Measurements from ENCODE around the gene ADGRV1. TPM values are rescaled to one million over a fixed set of nuclear protein-coding genes. Genes with fewer than 3 reads are reported as not detected.

Gene ADGRV1
- total and polyA plus RNA-seq, 12 donors = 129 to 2,577 (median 695) TPM

DNA sequence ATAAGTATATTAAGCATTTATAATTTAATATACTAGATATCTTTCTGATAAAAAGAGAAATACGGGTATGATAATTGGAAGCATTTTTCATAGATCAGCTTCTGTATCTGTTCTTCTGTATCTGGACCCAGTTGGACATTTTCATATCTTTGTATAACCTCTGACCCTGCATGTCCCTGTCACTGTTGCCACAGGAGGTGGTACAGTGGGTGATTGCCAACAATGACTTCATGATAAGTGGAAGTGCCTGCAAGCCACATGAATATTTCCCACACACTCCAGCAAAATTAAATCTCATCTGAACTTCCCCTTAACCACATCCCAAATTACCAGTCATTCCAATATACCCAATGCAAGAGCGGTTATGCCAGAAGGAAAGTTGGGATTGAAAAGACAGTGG, 448.1 kb downstream of the ADGRV1 start:
- WGBS, 4 donors = 87 to 96% (median 94%) methylated on average over 2 of the region's 2 CpGs
- Histone ChIP-seq H3K9me3 (replicated peaks in 1 of 3) (peaks cover 0 to under 1% (median 0%) of the 10 kb centered on the region in 3 donors), H3K4me3 (no peak overlapping the region), H3K4me1 (replicated peaks in 1 of 2) (peaks cover 0 to 14% of the 10 kb centered on the region in 2 donors), H3K27me3 (no peaks in the 10 kb centered on the region), H3K27ac (no peak overlapping the region), H3K36me3 (replicated peaks in 1 of 2) (no peaks in the 10 kb centered on the region)
- TF ChIP-seq, protein P1, sequence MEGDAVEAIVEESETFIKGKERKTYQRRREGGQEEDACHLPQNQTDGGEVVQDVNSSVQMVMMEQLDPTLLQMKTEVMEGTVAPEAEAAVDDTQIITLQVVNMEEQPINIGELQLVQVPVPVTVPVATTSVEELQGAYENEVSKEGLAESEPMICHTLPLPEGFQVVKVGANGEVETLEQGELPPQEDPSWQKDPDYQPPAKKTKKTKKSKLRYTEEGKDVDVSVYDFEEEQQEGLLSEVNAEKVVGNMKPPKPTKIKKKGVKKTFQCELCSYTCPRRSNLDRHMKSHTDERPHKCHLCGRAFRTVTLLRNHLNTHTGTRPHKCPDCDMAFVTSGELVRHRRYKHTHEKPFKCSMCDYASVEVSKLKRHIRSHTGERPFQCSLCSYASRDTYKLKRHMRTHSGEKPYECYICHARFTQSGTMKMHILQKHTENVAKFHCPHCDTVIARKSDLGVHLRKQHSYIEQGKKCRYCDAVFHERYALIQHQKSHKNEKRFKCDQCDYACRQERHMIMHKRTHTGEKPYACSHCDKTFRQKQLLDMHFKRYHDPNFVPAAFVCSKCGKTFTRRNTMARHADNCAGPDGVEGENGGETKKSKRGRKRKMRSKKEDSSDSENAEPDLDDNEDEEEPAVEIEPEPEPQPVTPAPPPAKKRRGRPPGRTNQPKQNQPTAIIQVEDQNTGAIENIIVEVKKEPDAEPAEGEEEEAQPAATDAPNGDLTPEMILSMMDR (IDR thresholded peaks at IDR 0.05) = no peak
- TF ChIP-seq POLR2A (IDR thresholded peaks at IDR 0.05) = no peak
- peak in 1 of 7 donors; percentile 33 for DNase-seq
- intact Hi-C loops (cut with DNase I) = no loop called here

DNA sequence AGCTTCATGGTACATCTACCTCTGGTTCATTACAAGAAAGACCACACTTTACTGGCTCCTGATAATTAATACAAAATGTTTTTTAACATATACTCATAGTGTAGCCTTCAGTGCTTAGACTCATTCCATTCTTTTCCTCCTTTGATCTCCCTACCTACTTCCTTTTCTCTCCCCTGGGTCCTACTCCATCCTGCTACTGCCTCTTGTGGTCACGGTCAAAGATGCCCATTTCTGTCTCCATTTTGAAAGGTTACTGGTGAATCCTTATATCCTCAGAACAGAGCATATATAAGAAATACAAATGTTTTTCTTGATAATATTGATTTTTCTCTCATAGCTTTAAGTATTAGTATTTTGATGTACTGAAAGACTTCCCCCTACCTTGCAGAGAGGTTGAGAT, 448.7 kb downstream of the ADGRV1 start:
- 93 to 100% (median 98%) methylated on average over 1 of the region's 1 CpG for WGBS, 4 donors
- Histone ChIP-seq H3K9me3 (replicated peaks in 1 of 3) (no peaks in the 10 kb centered on the region), H3K27me3 (no peaks in the 10 kb centered on the region), H3K27ac (no peak overlapping the region), H3K4me1 (replicated peaks in 1 of 2) (peaks cover 0 to 14% of the 10 kb centered on the region in 2 donors), H3K36me3 (replicated peaks in 1 of 2) (no peaks in the 10 kb centered on the region), H3K4me3 (no peak overlapping the region)
- TF ChIP-seq, protein P1 (IDR thresholded peaks at IDR 0.05) = no peak
- TF ChIP-seq POLR2A (IDR thresholded peaks at IDR 0.05) = no peak
- DNase-seq = no peak
- intact Hi-C loops (cut with DNase I) = no loop called here

DNA sequence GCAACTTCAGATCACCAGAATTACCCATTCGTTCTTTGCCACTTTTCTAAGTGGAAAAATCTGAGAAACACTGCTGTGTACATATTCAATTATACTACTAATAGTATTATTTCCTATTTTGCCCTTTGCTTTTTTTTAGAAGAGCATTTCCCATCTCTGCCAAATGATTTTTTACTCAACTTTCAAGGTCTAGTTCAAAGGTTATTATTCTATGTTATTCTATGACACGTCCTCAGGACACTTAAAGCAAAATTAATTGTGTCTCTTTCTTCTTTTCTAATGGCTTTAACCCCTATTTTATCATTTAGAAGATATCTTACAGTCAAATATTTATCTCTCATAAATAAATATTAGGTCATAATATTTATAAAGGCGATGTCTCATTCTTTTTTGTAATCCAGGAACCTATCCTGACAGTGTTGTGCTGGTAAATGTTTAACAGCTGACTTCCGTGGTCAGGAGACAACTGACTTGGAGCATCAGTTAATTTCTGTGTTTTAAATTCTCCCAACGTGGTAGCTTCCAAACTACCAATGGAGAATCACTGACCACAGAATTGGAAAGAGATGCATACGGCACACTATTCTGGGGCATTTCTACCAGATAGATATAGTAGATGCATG, 449.3 kb downstream of the ADGRV1 start:
- TF ChIP-seq POLR2A (IDR thresholded peaks at IDR 0.05) = no peak
- TF ChIP-seq, protein P1 (IDR thresholded peaks at IDR 0.05) = no peak
- no peaks in the 10 kb centered on the region for H3K9me3 ChIP-seq (replicated peaks in 1 of 3)
- WGBS, 4 donors = 70 to 82% (median 80%) methylated on average over 6 of the region's 6 CpGs
- no peak for DNase-seq
- intact Hi-C loops (cut with DNase I) = no loop called here
- no peaks in the 10 kb centered on the region for H3K27me3 ChIP-seq
- no peak overlapping the region for H3K4me3 ChIP-seq
- no peak overlapping the region for H3K27ac ChIP-seq
- H3K36me3 ChIP-seq (replicated peaks in 1 of 2) = no peaks in the 10 kb centered on the region
- peaks cover 0 to 14% of the 10 kb centered on the region in 2 donors for H3K4me1 ChIP-seq (replicated peaks in 1 of 2)

DNA sequence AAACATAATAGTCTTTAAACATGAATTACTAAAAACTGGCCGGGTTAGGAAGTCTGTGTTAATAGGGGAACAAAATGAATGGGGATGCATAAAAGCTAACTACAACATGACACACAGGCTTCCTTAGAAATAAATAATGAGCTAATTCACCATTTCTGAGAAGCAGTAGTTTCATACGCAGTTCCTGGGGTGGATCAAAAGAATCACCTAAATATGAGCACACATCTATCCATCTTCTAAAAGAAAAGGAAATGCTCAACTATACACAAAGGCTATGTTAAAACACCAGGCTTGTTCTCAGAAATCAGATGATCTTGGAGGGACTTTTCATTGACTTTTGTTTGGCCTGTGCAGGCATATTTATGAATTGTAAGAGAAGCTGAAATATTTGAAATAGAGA, 451.5 kb downstream of the ADGRV1 start:
- Histone ChIP-seq H3K4me1 (replicated peaks in 1 of 2) (peaks cover 0 to 14% of the 10 kb centered on the region in 2 donors), H3K4me3 (no peak overlapping the region), H3K36me3 (replicated peaks in 1 of 2) (no peaks in the 10 kb centered on the region), H3K27me3 (no peaks in the 10 kb centered on the region), H3K27ac (peak overlapping the region in 1 of 5 donors; percentile 6), H3K9me3 (replicated peaks in 1 of 3) (no peaks in the 10 kb centered on the region)
- 64 to 67% (median 66%) methylated on average over 2 of the region's 2 CpGs for WGBS, 4 donors
- no peak for DNase-seq
- intact Hi-C loops (cut with DNase I) = no loop called here
- TF ChIP-seq POLR2A (IDR thresholded peaks at IDR 0.05) = no peak
- TF ChIP-seq, protein P1 (IDR thresholded peaks at IDR 0.05) = no peak
